Osteoblast (primary cell): ENCODE data around the gene DNASE1L2. TPM values are rescaled to one million over a fixed set of nuclear protein-coding genes. Genes with fewer than 3 reads are reported as not detected.

Source experiments
- DNase-seq: peaks from one replicate; pipeline ENCODE4 v3.0.0; 2011; ENCODE audit warnings: low spot score, mixed read lengths; ENCODE audit not compliant: insufficient read length; ENCODE audit errors: missing footprints
- H2AFZ ChIP-seq: 2 replicates; pipeline ENCODE4 v1.6.0; 2011; ENCODE audit warnings: mild to moderate bottlenecking, low read length
- H3K27ac ChIP-seq: 2 replicates; pipeline ENCODE4 v1.5.1; 2011; ENCODE audit warnings: mild to moderate bottlenecking, low read depth, low read length, moderate library complexity
- H3K27me3 ChIP-seq: 2 replicates; pipeline ENCODE4 v1.6.0; 2012; ENCODE audit warnings: mild to moderate bottlenecking, control low read depth, inconsistent platforms, low read length, moderate library complexity; ENCODE audit not compliant: insufficient read depth
- H3K36me3 ChIP-seq: 2 replicates; pipeline ENCODE4 v1.5.1; 2011; ENCODE audit warnings: mild to moderate bottlenecking, low read length, control low read depth, moderate library complexity; ENCODE audit not compliant: insufficient read depth
- H3K4me1 ChIP-seq: 2 replicates; pipeline ENCODE4 v1.5.1; 2011; ENCODE audit warnings: mild to moderate bottlenecking, low read length, control low read depth, moderate library complexity; ENCODE audit not compliant: insufficient read depth
- H3K4me2 ChIP-seq: 2 replicates; pipeline ENCODE4 v1.6.0; 2011; ENCODE audit warnings: mild to moderate bottlenecking, low read length; ENCODE audit not compliant: insufficient read depth
- H3K4me3 ChIP-seq: fragments of 200-600 bp; sonication (generic); 3 replicates; pipeline ENCODE4 v1.5.1; 2012; ENCODE audit warnings: mild to moderate bottlenecking, low read length, inconsistent platforms; ENCODE audit not compliant: insufficient read depth
- H3K79me2 ChIP-seq: 2 replicates; pipeline ENCODE4 v1.6.0; 2012; ENCODE audit warnings: mild to moderate bottlenecking, low read length, control low read depth, inconsistent platforms; ENCODE audit not compliant: insufficient read depth
- H3K9me3 ChIP-seq: 2 replicates; pipeline ENCODE4 v1.5.1; 2011; ENCODE audit warnings: low read depth, low read length, control low read depth
- H4K20me1 ChIP-seq: 2 replicates; pipeline ENCODE4 v1.6.0; 2012; ENCODE audit warnings: mild to moderate bottlenecking, low read length, control low read depth; ENCODE audit not compliant: insufficient read depth
- CTCF ChIP-seq: IDR thresholded peaks from 2 replicates; pipeline ENCODE4 v1.5.1; 2011; ENCODE audit warnings: mild to moderate bottlenecking, low read depth, low read length, moderate library complexity; ENCODE audit errors: extremely low read depth
- total RNA-seq: library from RNA; depleted of rRNA; stranded (reverse); fragments of >200 nt; gene quantifications from 2 replicates; pipeline ENCODE4 v1.2.3, GENCODE V29; 2012

The DNASE1L2 gene
- total RNA-seq, 1 donor: 0.72 TPM

- peaks cover 17% of the 10 kb centered on the region for H3K4me1 ChIP-seq
- H3K27ac ChIP-seq: no peak overlapping the region
- H2AFZ ChIP-seq: no peak overlapping the region
- H3K27me3 ChIP-seq: no peaks in the 10 kb centered on the region
- peak; percentile 94 for DNase-seq
- H3K9me3 ChIP-seq: no peaks in the 10 kb centered on the region
- peak overlapping the region; percentile 75 for H3K4me2 ChIP-seq
- no peak for TF ChIP-seq CTCF
- peak overlapping the region; percentile 80 for H3K4me3 ChIP-seq
- H3K36me3 ChIP-seq: peaks cover 12% of the 10 kb centered on the region
- peaks cover 33% of the 10 kb centered on the region for H3K79me2 ChIP-seq
- H4K20me1 ChIP-seq: no peaks in the 10 kb centered on the region
These were observed 23.6 kb upstream of the DNASE1L2 start for GRCh38 chr16:2212362-2213324.

GRCh38 chr16:2213817-2214718 is 22.2 kb upstream of the DNASE1L2 start:
- H3K4me3 ChIP-seq: peak overlapping the region; percentile 80
- H3K4me2 ChIP-seq: peak overlapping the region; percentile 75
- peak overlapping the region; percentile 65 for H2AFZ ChIP-seq
- peaks cover 28% of the 10 kb centered on the region for H3K79me2 ChIP-seq
- H4K20me1 ChIP-seq: no peaks in the 10 kb centered on the region
- H3K27ac ChIP-seq: peak overlapping the region; percentile 53
- TF ChIP-seq CTCF: no peak
- DNase-seq: peak; percentile 92
- no peaks in the 10 kb centered on the region for H3K9me3 ChIP-seq
- H3K4me1 ChIP-seq: peaks cover 17% of the 10 kb centered on the region
- H3K27me3 ChIP-seq: no peaks in the 10 kb centered on the region
- H3K36me3 ChIP-seq: peaks cover 5% of the 10 kb centered on the region

- Histone ChIP-seq H2AFZ (peak within 1 kb of the TSS; percentile 95), H3K79me2 (peaks cover 28% of the 10 kb centered on the region), H4K20me1 (no peaks in the 10 kb centered on the region), H3K4me1 (peaks cover 17% of the 10 kb centered on the region), H3K36me3 (peaks cover 4% of the 10 kb centered on the region), H3K4me2 (peak within 1 kb of the TSS; percentile 100), H3K27me3 (no peaks in the 10 kb centered on the region), H3K9me3 (no peaks in the 10 kb centered on the region), H3K4me3 (peak within 1 kb of the TSS; percentile 81), H3K27ac (peak within 1 kb of the TSS; percentile 88)
- TF ChIP-seq CTCF: no peak
- no peak for DNase-seq
These were observed 21.6 kb upstream of the DNASE1L2 start, which contains the start of gene PGP for GRCh38 chr16:2214719-2214968. Gene PGP, minus strand, starts transcription at chr16:2214840. Its CDS starts 63 bp downstream, at chr16:2214777.

GRCh38 chr16:2216330-2216729 is 19.9 kb upstream of the DNASE1L2 start:
- Histone ChIP-seq H3K4me1 (peaks cover 17% of the 10 kb centered on the region), H3K79me2 (peaks cover 28% of the 10 kb centered on the region), H3K9me3 (no peaks in the 10 kb centered on the region), H2AFZ (no peak overlapping the region), H3K4me3 (no peak overlapping the region), H3K27ac (no peak overlapping the region), H4K20me1 (no peaks in the 10 kb centered on the region), H3K4me2 (no peak overlapping the region), H3K36me3 (peaks cover 4% of the 10 kb centered on the region), H3K27me3 (no peaks in the 10 kb centered on the region)
- DNase-seq: no peak
- no peak for TF ChIP-seq CTCF
